Hepatocyte (in vitro differentiated cells): ENCODE measurements around the gene AP5S1. TPM values are rescaled to one million over a fixed set of nuclear protein-coding genes. Genes with fewer than 3 reads are reported as not detected.
"Not testable (repeated sequence)": the region's sequence is repeated elsewhere in the genome, so short reads cannot be mapped to it uniquely, and the experiment has no call there.

Experiments
- DNase-seq: peaks from one replicate; pipeline ENCODE4 v3.0.0-alpha.2; 2016; ENCODE audit warnings: low spot score
- H2AFZ ChIP-seq: fragments of 200-600 bp; sonication (generic); 2 replicates; pipeline ENCODE4 v1.6.0; 2016; ENCODE audit warnings: antibody characterized with exemption, mild to moderate bottlenecking
- H3K27ac ChIP-seq: fragments of 200-600 bp; sonication (generic); 2 replicates; pipeline ENCODE4 v1.5.1; 2016; ENCODE audit warnings: mild to moderate bottlenecking
- H3K27me3 ChIP-seq: fragments of 200-600 bp; sonication (generic); 2 replicates; pipeline ENCODE4 v1.6.1; 2016
- H3K36me3 ChIP-seq: fragments of 200-600 bp; sonication (generic); replicated peaks from 2 replicates; pipeline ENCODE4 v1.5.1; 2016; ENCODE audit warnings: low read depth; ENCODE audit not compliant: insufficient read depth
- H3K4me1 ChIP-seq: fragments of 200-600 bp; sonication (generic); 2 replicates; pipeline ENCODE4 v1.5.1; 2016; ENCODE audit warnings: mild to moderate bottlenecking, moderate library complexity; ENCODE audit not compliant: insufficient read depth
- H3K4me2 ChIP-seq: fragments of 200-600 bp; sonication (generic); 2 replicates; pipeline ENCODE4 v1.6.0; 2016
- H3K4me3 ChIP-seq: fragments of 200-600 bp; sonication (generic); 2 replicates; pipeline ENCODE4 v1.5.1; 2016; ENCODE audit warnings: mild to moderate bottlenecking
- H3K79me2 ChIP-seq: fragments of 200-600 bp; sonication (generic); 2 replicates; pipeline ENCODE4 v1.6.0; 2017; ENCODE audit warnings: mild to moderate bottlenecking
- H3K9me2 ChIP-seq: fragments of 200-600 bp; sonication (generic); replicated peaks from 2 replicates; pipeline ENCODE4 v1.6.0; 2017; ENCODE audit warnings: mild to moderate bottlenecking; ENCODE audit not compliant: insufficient read depth
- H3K9me3 ChIP-seq: fragments of 200-600 bp; sonication (generic); 2 replicates; pipeline ENCODE4 v1.5.1; 2016; ENCODE audit warnings: low read depth, mild to moderate bottlenecking
- H4K20me1 ChIP-seq: fragments of 200-600 bp; sonication (generic); 2 replicates; pipeline ENCODE4 v1.6.0; 2016; ENCODE audit warnings: mild to moderate bottlenecking; ENCODE audit not compliant: insufficient read depth, poor library complexity, severe bottlenecking
- CTCF ChIP-seq: fragments of 200-600 bp; sonication (generic); IDR thresholded peaks from 2 replicates; pipeline ENCODE4 v1.5.1; 2016; ENCODE audit warnings: antibody characterized with exemption, mild to moderate bottlenecking; ENCODE audit not compliant: poor library complexity
- EZH2 ChIP-seq: fragments of 200-600 bp; sonication (generic); IDR thresholded peaks from 2 replicates; pipeline ENCODE4 v1.6.1; 2016; ENCODE audit warnings: antibody characterized with exemption, mild to moderate bottlenecking, borderline replicate concordance
- EZH2phosphoT487 ChIP-seq: fragments of 200-600 bp; sonication (generic); IDR thresholded peaks from one replicate; pipeline ENCODE4 v1.6.1; 2018; ENCODE audit warnings: antibody characterized with exemption, mild to moderate bottlenecking, low read depth, moderate library complexity; ENCODE audit not compliant: unreplicated experiment, severe bottlenecking
- WGBS: methylation state at CpG from one replicate; pipeline ENCODE4 v1.1.6; 2016; ENCODE audit warnings: low lambda C conversion rate; ENCODE audit errors: missing lambda C conversion rate; 5-methylcytosine and 5-hydroxymethylcytosine counted together
- polyA plus RNA-seq: library from polyadenylated mRNA; unstranded; fragments of >200 nt; fragmentation: Nextera tagmentation; extraction: Ambion mirVana; gene quantifications from 2 replicates; pipeline ENCODE4 v1.2.1, GENCODE V29; 2016
- total RNA-seq: library from RNA; depleted of rRNA; stranded (reverse); fragments of >200 nt; gene quantifications from 2 replicates; pipeline ENCODE4 v1.2.3, GENCODE V29; 2014

The AP5S1 gene
- total and polyA plus RNA-seq, 2 experiments from 2014 or later = 13.8 to 21.8 TPM

GRCh38 chr20:3836132-3836531, 15.8 kb downstream of the AP5S1 start:
- Histone ChIP-seq H3K79me2 (no peaks in the 10 kb centered on the region), H3K4me3 (no peak overlapping the region), H3K27ac (no peak overlapping the region), H3K27me3 (no peaks in the 10 kb centered on the region), H3K4me1 (no peaks in the 10 kb centered on the region), H4K20me1 (no peaks in the 10 kb centered on the region), H2AFZ (no peak overlapping the region), H3K9me2 (no peaks in the 10 kb centered on the region), H3K4me2 (no peak overlapping the region), H3K36me3 (no peaks in the 10 kb centered on the region), H3K9me3 (no peaks in the 10 kb centered on the region)
- 100% methylated on average over 4 of the region's 4 CpGs for WGBS
- TF ChIP-seq EZH2 (no peak), CTCF (no peak), EZH2phosphoT487 (no peak)
- DNase-seq = no peak

- Histone ChIP-seq H3K9me2 (no peaks in the 10 kb centered on the region), H3K27me3 (no peaks in the 10 kb centered on the region), H3K4me3 (no peak overlapping the region), H3K79me2 (no peaks in the 10 kb centered on the region), H3K27ac (no peak overlapping the region), H3K9me3 (no peaks in the 10 kb centered on the region), H4K20me1 (no peaks in the 10 kb centered on the region), H2AFZ (no peak overlapping the region), H3K36me3 (no peaks in the 10 kb centered on the region), H3K4me2 (no peak overlapping the region), H3K4me1 (no peaks in the 10 kb centered on the region)
- DNase-seq = no peak
- WGBS = 64% methylated on average over 3 of the region's 3 CpGs
- no peak for TF ChIP-seq EZH2phosphoT487
- TF ChIP-seq CTCF = no peak
- no peak for TF ChIP-seq EZH2
Observed at GRCh38 chr20:3839328-3839727, 19.0 kb downstream of the AP5S1 start.

DNA sequence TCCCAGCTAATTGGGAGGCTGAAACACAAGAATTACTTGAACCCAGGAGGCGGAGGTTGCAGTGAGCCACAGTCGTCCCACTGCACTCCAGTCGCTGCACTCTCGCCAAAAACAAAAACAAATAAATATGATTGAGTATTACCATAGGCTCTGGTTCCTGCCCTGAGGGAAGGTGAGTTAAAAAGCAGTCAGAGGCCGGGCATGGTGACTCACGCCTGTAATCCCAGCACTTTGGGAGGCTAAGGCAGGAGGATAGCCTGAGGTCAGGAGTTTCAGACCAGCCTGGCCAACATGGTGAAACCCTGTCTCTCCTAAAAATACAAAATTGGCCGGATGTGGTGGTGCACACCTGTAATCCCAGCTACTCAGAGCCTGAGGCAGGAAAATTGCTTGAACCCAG, 19.9 kb downstream of the AP5S1 start:
- H3K9me2 ChIP-seq, H2AFZ ChIP-seq, H4K20me1 ChIP-seq, H3K79me2 ChIP-seq, H3K4me2 ChIP-seq, H3K27me3 ChIP-seq, H3K4me3 ChIP-seq, H3K27ac ChIP-seq, H3K4me1 ChIP-seq, H3K36me3 ChIP-seq, DNase-seq, H3K9me3 ChIP-seq: not testable (repeated sequence)
- WGBS = 91% methylated on average over 7 of the region's 7 CpGs

GRCh38 chr20:3842348-3842930, 22.1 kb downstream of the AP5S1 start:
- Histone ChIP-seq H3K4me3 (no peak overlapping the region), H3K27me3 (no peaks in the 10 kb centered on the region), H3K36me3 (no peaks in the 10 kb centered on the region), H3K4me2 (no peak overlapping the region), H3K27ac (no peak overlapping the region), H3K9me2 (no peaks in the 10 kb centered on the region), H3K4me1 (no peaks in the 10 kb centered on the region), H3K79me2 (peaks cover 11% of the 10 kb centered on the region), H3K9me3 (no peaks in the 10 kb centered on the region), H4K20me1 (no peaks in the 10 kb centered on the region), H2AFZ (no peak overlapping the region)
- no peak for DNase-seq
- 88% methylated on average over 7 of the region's 7 CpGs for WGBS
- TF ChIP-seq CTCF = no peak
- no peak for TF ChIP-seq EZH2
- no peak for TF ChIP-seq EZH2phosphoT487
